ENCODE results near the gene REC114.

The REC114 gene

GRCh38 chr15:73582851-73583379 is 140.0 kb downstream of the REC114 start:
- peak in 1 of 2 donors; percentile 32 for DNase-seq

- no peak for DNase-seq
Observed at GRCh38 chr15:73583544-73583943, 140.6 kb downstream of the REC114 start.

- no peak for DNase-seq
Observed at GRCh38 chr15:73584699-73585420, 141.9 kb downstream of the REC114 start.

- no peak for DNase-seq
Observed at GRCh38 chr15:73585871-73586654, 143.1 kb downstream of the REC114 start.

- DNase-seq: no peak
Observed at GRCh38 chr15:73589766-73590165, 146.8 kb downstream of the REC114 start.

- DNase-seq: no peak
Observed at GRCh38 chr15:73590263-73590662, 147.3 kb downstream of the REC114 start.

GRCh38 chr15:73593304-73594074 is 150.5 kb downstream of the REC114 start:
- DNase-seq: peak in 1 of 2 donors; percentile 28

- DNase-seq: no peak
Observed at GRCh38 chr15:73594109-73594508, 151.1 kb downstream of the REC114 start.

GRCh38 chr15:73596174-73596573 is 153.2 kb downstream of the REC114 start:
- DNase-seq: no peak

- DNase-seq: no peak
Observed at GRCh38 chr15:73597036-73597638, 154.2 kb downstream of the REC114 start.

GRCh38 chr15:73598530-73599160 is 155.7 kb downstream of the REC114 start:
- DNase-seq: no peak

GRCh38 chr15:73599934-73600333 is 157.0 kb downstream of the REC114 start:
- DNase-seq: no peak

GRCh38 chr15:73600413-73601335 is 157.7 kb downstream of the REC114 start:
- no peak for DNase-seq

GRCh38 chr15:73601451-73602445 is 158.8 kb downstream of the REC114 start:
- DNase-seq: no peak

- peak in 1 of 2 donors; percentile 50 for DNase-seq
Observed at GRCh38 chr15:73602446-73602843, 159.5 kb downstream of the REC114 start.

GRCh38 chr15:73602992-73603391 is 160.0 kb downstream of the REC114 start:
- DNase-seq: no peak

GRCh38 chr15:73604477-73604876 is 161.5 kb downstream of the REC114 start:
- DNase-seq: no peak

- no peak for DNase-seq
Observed at GRCh38 chr15:73605759-73606436, 162.9 kb downstream of the REC114 start.

- DNase-seq: no peak
Observed at GRCh38 chr15:73607405-73607804, 164.4 kb downstream of the REC114 start.

All from bone marrow (tissue), 2 donors.